Suprapubic skin (tissue), 4 donors: Measurements from ENCODE around the gene CX3CR1. TPM values are rescaled to one million over a fixed set of nuclear protein-coding genes. Genes with fewer than 3 reads are reported as not detected.

ENCODE experiments used
- DNase-seq, 2 donors: peaks; one replicate each; pipeline ENCODE4 v3.0.0-alpha.2; 2019; ENCODE audit warnings: low spot score in 2 of 2
- H3K27ac ChIP-seq: fragments of 200-600 bp; sonication (generic); one replicate; pipeline ENCODE4 v1.5.1; 2019
- H3K27me3 ChIP-seq: fragments of 200-600 bp; sonication (generic); one replicate; pipeline ENCODE4 v1.5.1; 2019
- H3K36me3 ChIP-seq: fragments of 200-600 bp; sonication (generic); one replicate; pipeline ENCODE4 v1.5.1; 2019
- H3K4me1 ChIP-seq: fragments of 200-600 bp; sonication (generic); one replicate; pipeline ENCODE4 v1.5.1; 2019
- H3K4me3 ChIP-seq: fragments of 200-600 bp; sonication (generic); one replicate; pipeline ENCODE4 v1.5.1; 2019; ENCODE audit warnings: mild to moderate bottlenecking
- H3K9me3 ChIP-seq: fragments of 200-600 bp; sonication (generic); one replicate; pipeline ENCODE4 v1.5.1; 2019
- CTCF ChIP-seq, 2 donors: fragments of 200-600 bp in 1 of 2; fragments of 450-650 bp in 1 of 2; sonication (generic) in 1 of 2; IDR thresholded peaks; one replicate each; pipeline ENCODE4 v1.5.1; 2016 to 2019; ENCODE audit warnings: antibody characterized with exemption in 2 of 2, mild to moderate bottlenecking in 1 of 2, moderate library complexity in 1 of 2
- EP300 ChIP-seq: sonication (generic); formaldehyde crosslinking; IDR thresholded peaks from one replicate; pipeline ENCODE4 v1.6.1; 2017; ENCODE audit warnings: antibody characterized with exemption
- POLR2A ChIP-seq, 2 donors: fragments of 450-650 bp; IDR thresholded peaks; one replicate each; pipeline ENCODE4 v1.6.1; 2017; ENCODE audit warnings: antibody characterized with exemption in 2 of 2, mild to moderate bottlenecking in 2 of 2, moderate library complexity in 2 of 2
- POLR2AphosphoS5 ChIP-seq, 3 donors: sonication (generic); formaldehyde crosslinking; IDR thresholded peaks; one replicate each; pipeline ENCODE4 v1.6.1; 2017; ENCODE audit warnings: antibody characterized with exemption in 3 of 3
- WGBS: methylation state at CpG from one replicate; pipeline ENCODE4 v1.1.5; 2018; 5-methylcytosine and 5-hydroxymethylcytosine counted together
- total RNA-seq, 4 donors: library from RNA; depleted of rRNA; stranded (reverse); fragments of >200 nt; gene quantifications; one replicate each; pipeline ENCODE4 v1.1.0, GENCODE V29; 2016

CX3CR1 gene
- total RNA-seq, 4 donors from 2014 or later = 0.60 to 1.4 (median 1.1) TPM

- no peaks in the 10 kb centered on the region for H3K27me3 ChIP-seq
- H3K4me3 ChIP-seq = no peak overlapping the region
- TF ChIP-seq POLR2A (IDR thresholded peaks at IDR 0.05) (no peak), EP300 (no peak), POLR2AphosphoS5 (IDR thresholded peaks at IDR 0.05) (no peak), CTCF (IDR thresholded peaks at IDR 0.05) (no peak)
- H3K9me3 ChIP-seq = no peaks in the 10 kb centered on the region
- WGBS = 72% methylated on average over 15 of the region's 15 CpGs
- H3K4me1 ChIP-seq = peaks cover 6% of the 10 kb centered on the region
- DNase-seq = no peak
- H3K36me3 ChIP-seq = no peaks in the 10 kb centered on the region
- no peak overlapping the region for H3K27ac ChIP-seq
These were observed 11.9 kb downstream of the CX3CR1 start for GRCh38 chr3:39267631-39268548.

DNA sequence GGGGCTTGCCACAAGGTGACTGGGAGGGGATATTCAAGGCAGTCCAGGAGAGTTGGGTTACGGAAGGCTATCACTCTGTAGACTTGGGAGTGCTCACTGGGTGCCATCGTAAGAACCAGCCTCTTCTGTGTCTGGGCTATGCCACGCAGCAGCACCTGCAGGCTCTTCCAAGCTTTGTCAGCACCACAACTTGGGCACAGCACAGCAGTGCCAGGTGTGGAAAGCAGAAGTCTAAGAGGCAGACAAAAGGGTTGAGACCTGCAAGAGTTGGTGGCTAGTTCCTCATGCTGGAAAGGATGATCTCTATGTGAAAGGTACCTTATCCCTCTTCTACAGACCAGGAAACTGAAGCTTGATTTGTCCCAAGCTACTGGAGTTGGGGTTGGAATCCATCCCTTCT, 15.8 kb downstream of the CX3CR1 start:
- peaks cover 5% of the 10 kb centered on the region for H3K4me1 ChIP-seq
- no peak for TF ChIP-seq POLR2AphosphoS5 (IDR thresholded peaks at IDR 0.05)
- TF ChIP-seq EP300 = no peak
- TF ChIP-seq CTCF (IDR thresholded peaks at IDR 0.05) = no peak
- no peak for TF ChIP-seq POLR2A (IDR thresholded peaks at IDR 0.05)
- no peaks in the 10 kb centered on the region for H3K36me3 ChIP-seq
- no peak overlapping the region for H3K27ac ChIP-seq
- no peak overlapping the region for H3K4me3 ChIP-seq
- H3K9me3 ChIP-seq = no peaks in the 10 kb centered on the region
- H3K27me3 ChIP-seq = no peaks in the 10 kb centered on the region
- DNase-seq = no peak
- 100% methylated on average over 3 of the region's 3 CpGs for WGBS

GRCh38 chr3:39263576-39263975, 16.3 kb downstream of the CX3CR1 start:
- Histone ChIP-seq H3K4me3 (no peak overlapping the region), H3K27me3 (no peaks in the 10 kb centered on the region), H3K36me3 (no peaks in the 10 kb centered on the region), H3K27ac (no peak overlapping the region), H3K9me3 (no peaks in the 10 kb centered on the region), H3K4me1 (peaks cover 5% of the 10 kb centered on the region)
- DNase-seq = no peak
- no peak for TF ChIP-seq POLR2AphosphoS5 (IDR thresholded peaks at IDR 0.05)
- TF ChIP-seq POLR2A (IDR thresholded peaks at IDR 0.05) = no peak
- no peak for TF ChIP-seq CTCF (IDR thresholded peaks at IDR 0.05)
- no peak for TF ChIP-seq EP300
- WGBS = 68% methylated on average over 6 of the region's 6 CpGs

- H3K27ac ChIP-seq = no peak overlapping the region
- WGBS = 80% methylated on average over 8 of the region's 8 CpGs
- TF ChIP-seq CTCF (IDR thresholded peaks at IDR 0.05) = no peak
- TF ChIP-seq POLR2A (IDR thresholded peaks at IDR 0.05) = no peak
- no peak for TF ChIP-seq EP300
- no peak for TF ChIP-seq POLR2AphosphoS5 (IDR thresholded peaks at IDR 0.05)
- peaks cover 5% of the 10 kb centered on the region for H3K4me1 ChIP-seq
- no peaks in the 10 kb centered on the region for H3K27me3 ChIP-seq
- no peaks in the 10 kb centered on the region for H3K36me3 ChIP-seq
- H3K4me3 ChIP-seq = no peak overlapping the region
- no peaks in the 10 kb centered on the region for H3K9me3 ChIP-seq
- no peak for DNase-seq
These were observed 17.0 kb downstream of the CX3CR1 start for GRCh38 chr3:39262846-39263245.

DNA sequence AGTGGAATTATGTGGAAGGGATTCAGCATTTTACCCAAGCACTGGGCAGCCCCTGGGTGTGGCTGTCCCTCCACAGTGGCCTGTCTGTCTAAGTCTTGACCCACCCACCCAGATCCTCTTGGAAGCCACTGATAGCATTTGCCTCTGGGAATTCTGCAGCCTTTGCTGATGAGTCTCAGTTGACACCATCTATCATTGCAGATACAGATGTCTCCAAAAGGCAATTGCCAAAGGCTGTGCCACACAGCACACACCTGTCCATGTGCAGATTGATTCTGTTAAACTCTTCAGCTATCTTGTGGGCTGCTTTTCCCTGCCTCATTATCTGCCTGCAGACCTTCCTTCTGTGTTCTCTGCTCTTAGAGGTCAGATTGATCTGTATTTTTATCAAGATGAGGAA, 18.1 kb downstream of the CX3CR1 start:
- H3K4me3 ChIP-seq = no peak overlapping the region

More for the DNA sequence above, 18.1 kb downstream of the CX3CR1 start:
- no peak for TF ChIP-seq POLR2A (IDR thresholded peaks at IDR 0.05)
- Histone ChIP-seq H3K36me3 (no peaks in the 10 kb centered on the region), H3K9me3 (no peaks in the 10 kb centered on the region), H3K4me1 (peaks cover 5% of the 10 kb centered on the region), H3K27me3 (no peaks in the 10 kb centered on the region), H3K27ac (no peak overlapping the region)
- no peak for DNase-seq
